HG03159 (cell line): Measurements from ENCODE around the gene ZNF341.

Experiments used
- ATAC-seq: cut with Tn5 transposase; IDR thresholded peaks from one replicate; pipeline ENCODE4 v1.9.1; 2021; ENCODE audit warnings: mild to moderate bottlenecking, moderate library complexity; ENCODE audit not compliant: unreplicated experiment

ZNF341 gene

GRCh38 chr20:33839591-33839990 lies 107.8 kb downstream of the ZNF341 start:
- ATAC-seq: no peak

- ATAC-seq: no peak
Measured at GRCh38 chr20:33840160-33840559, 108.4 kb downstream of the ZNF341 start.

- no peak for ATAC-seq
Measured at GRCh38 chr20:33840759-33841435, 109.1 kb downstream of the ZNF341 start.

DNA sequence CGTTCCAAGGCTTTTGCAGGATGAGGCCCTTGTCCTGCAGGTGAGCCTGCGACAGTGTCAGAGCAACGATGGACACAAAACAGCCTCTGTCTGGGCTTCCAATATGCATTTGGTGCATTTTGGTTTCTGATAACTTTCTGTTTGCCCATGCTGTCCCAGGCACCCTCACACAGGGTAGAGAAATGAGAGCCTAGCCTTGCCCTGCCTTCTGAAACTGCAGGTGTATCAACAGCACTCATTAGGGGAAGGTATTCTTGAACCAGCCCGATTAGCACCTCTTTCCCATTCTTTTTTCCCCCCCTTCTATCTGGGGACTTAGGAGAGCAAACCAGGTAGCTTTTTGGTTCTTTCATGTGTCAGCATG lies 109.6 kb downstream of the ZNF341 start:
- ATAC-seq: no peak
